ENCODE results near the gene PHACTR3.
"Not testable (repeated sequence)": the region's sequence is repeated elsewhere in the genome, so short reads cannot be mapped to it uniquely, and the experiment has no call there.

PHACTR3 gene

DNA sequence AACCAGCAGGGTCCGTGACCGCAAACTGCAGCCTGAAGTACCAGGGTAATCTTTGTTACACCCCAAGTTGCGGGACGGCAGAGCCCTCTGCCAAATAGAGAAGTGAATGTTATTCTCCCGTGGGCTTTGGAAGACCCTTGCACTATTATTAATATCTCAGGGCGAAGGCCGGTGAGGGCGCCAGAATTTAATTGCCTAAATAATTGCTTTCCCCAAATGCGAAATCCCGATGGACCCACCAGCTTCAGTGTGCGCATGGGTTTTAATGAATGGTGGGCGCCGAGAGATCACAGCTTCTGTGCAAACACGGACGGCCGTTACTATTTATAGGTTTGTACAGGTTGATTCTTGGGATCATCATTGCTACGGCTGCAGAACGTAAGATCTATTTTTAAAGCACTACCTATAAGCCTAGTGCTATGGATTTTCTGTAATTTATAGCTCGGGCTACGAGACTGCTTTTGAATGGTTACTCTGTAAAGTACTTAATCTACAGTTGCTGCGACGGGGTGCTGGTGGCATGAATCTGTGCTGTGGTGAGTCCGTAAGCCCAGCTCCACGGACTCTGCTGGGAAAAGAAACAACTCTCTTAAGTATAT, 15.2 kb upstream of the PHACTR3 start:
- no peak for DNase-seq (ENCODE audit: low spot score)

DNA sequence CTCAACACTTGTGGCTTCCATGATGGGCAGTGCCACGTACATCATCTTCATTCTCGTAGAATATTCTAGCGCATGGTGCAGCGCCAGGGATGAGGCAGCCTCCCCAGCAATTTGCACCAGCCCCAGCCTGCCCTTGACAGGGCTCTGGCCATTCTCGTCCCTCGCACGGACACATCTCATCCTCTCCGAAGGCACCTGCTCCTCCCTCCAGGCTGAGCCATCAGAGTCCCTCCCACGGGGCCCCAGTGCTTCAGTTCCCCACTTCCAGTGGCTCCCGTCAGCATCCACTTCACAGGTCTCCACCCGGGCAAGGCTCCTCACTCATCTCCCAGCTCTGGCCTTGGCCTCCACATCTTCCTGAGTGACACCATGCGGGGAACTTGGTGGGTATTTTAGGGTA, 13.3 kb upstream of the PHACTR3 start:
- no peak for DNase-seq (ENCODE audit: low spot score)

DNA sequence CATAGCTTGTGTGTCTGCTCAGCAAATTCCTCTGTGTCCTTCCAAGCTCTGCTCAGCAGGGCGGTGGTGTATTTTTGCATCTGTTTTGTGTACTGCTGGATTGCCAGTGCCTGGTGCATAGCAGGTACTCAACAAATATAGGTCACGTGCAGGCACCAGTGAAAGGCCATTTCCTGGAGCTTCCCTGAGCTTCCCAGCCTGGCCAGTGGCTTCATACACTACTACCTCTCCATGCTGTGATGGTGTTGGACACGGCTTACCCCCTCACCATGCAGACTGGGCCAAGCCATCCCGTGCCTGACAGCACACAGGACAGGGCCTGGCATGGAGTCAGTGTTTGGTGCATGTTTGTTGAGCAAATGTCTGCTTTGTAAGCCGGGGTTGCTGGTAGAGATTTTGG, 7.7 kb upstream of the PHACTR3 start:
- DNase-seq (ENCODE audit: low spot score) = no peak

DNA sequence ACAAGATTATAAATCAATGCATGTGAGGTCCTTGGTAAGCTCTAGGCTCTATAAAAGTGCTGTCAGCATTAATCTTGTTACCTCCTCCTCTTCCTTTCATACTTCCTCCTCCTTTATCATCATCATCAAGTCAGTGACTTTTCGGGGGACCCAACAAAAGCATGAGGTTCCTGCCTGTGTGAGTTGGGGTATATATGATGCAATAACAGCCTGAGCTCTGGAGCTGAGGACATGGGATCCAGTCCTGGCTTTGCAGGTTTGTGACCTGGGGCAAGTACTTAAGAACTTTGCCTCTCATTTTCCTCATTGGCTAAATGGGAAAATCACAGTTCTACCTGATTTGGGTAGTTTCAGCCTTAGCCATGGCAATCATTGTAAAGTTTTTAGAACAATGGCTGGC, 7.1 kb upstream of the PHACTR3 start:
- no peak for DNase-seq (ENCODE audit: low spot score)

DNA sequence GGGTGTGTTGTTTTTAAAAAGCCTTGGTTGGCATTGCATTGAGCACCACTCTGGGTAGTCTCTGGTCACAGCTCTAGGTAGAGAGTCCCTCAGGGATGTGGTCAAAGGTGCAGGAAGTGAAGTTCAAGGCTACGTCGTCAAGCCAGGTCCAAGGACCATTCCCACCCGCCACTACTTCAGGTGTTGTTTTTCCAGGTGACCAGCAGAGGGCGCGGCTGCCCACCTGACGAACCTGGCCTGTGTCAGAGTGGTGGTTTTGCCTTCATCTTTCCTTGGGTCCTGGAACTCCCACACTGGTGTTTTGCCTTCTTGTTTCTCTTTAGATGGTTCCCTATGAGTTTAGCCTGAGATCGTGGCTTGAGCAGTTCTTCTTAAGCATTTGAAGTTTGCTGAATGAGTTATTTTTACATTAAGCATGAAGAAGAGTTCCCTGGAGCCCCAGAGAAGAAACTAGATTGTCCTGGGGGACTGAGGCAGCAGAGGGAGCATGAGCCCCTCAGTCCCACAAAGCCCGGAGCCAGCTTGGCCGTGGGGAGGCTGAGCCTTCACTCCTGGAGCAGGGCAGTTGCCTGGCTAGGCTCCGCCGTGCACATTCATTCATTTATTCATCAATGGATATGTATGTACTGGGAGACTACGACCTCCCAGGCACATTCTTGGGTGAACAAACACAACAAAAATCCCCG, 5.6 kb upstream of the PHACTR3 start:
- no peak for DNase-seq (ENCODE audit: low spot score)

DNA sequence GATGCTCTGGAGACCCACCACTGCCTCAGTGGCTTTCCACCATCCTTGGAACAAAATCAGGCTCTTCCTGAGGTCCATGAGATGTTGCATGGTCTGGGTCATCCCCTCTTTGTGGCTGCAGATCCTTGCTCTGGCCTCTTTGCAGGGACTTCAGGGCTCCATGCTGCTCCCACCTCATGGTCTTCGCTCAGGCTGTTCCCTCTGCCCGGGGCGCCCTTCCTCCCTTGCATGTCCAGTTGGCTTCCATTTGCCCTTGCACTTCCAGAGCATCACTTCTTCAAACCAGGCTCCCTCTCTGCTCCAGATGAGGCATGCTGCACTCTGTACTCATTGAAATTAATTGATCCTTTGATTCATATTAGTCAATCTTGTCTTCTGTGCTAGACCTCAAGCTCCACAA, 4.4 kb upstream of the PHACTR3 start:
- no peak for DNase-seq (ENCODE audit: low spot score)

DNA sequence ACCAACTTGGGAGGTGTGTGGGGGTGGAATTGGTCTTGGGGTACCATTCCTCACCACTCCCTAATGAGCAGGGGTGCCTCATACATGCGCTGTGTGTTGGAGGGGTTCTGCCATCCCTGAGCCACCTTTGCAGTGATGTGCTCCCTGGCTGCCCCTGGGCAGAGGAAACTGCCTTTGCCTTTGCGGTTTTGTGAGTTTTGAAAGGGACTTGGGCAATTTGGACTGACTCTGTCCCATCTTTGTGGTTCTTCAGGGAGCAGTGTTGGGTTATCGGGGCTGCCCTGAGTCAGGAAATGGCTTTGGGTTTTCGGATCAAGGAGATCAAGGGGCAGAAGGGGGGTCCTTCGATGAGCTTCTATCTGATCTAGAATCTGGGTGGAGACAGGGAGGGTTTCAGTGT, 3.9 kb upstream of the PHACTR3 start:
- DNase-seq (ENCODE audit: low spot score) = no peak

DNA sequence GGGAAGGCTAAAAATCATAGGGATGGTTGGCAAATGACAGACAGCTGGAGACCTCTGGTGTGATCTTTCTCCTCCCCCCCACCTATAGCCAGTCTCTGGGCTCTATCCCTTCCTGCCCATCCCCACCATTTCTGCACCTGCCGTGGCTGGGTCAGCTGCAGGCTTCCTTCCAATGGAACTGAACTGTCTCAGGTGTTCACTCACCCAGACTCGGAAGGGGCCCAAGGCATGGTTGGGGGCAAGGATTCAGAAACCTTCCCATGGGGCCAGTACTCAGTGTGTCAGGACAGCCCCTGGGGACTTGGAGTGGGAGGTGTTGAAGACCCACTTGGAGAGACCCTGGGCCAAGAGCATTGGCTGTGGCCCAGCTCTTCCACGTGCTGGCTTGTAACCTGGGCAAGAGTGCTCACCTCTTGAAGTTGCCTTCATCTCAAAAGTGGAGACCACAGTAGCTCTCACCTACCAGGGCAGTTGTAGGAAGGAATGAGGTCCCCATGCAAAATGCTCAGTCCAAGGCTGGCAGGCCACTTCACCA, 1.7 kb upstream of the PHACTR3 start:
- no peak for DNase-seq (ENCODE audit: low spot score)

DNA sequence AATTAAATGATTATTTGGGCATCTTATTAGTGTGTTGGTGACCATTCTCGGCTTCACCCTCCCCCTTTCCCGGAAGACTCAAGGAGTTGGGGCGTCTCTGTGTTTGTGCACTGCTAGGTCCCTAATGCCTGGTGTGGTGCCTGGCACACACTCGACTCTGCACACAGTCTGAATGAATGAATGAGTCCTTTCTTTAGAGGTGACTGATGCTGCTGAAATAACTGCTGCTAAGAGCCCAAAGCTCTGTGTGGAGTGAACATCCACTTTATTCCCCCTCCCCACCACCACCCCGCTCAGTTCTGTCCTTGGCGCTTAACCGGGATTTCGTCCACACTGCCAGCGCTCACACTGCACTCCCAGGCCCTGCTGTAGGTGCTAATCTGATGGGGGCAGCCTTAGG, 1.2 kb upstream of the PHACTR3 start:
- DNase-seq (ENCODE audit: low spot score) = no peak

DNA sequence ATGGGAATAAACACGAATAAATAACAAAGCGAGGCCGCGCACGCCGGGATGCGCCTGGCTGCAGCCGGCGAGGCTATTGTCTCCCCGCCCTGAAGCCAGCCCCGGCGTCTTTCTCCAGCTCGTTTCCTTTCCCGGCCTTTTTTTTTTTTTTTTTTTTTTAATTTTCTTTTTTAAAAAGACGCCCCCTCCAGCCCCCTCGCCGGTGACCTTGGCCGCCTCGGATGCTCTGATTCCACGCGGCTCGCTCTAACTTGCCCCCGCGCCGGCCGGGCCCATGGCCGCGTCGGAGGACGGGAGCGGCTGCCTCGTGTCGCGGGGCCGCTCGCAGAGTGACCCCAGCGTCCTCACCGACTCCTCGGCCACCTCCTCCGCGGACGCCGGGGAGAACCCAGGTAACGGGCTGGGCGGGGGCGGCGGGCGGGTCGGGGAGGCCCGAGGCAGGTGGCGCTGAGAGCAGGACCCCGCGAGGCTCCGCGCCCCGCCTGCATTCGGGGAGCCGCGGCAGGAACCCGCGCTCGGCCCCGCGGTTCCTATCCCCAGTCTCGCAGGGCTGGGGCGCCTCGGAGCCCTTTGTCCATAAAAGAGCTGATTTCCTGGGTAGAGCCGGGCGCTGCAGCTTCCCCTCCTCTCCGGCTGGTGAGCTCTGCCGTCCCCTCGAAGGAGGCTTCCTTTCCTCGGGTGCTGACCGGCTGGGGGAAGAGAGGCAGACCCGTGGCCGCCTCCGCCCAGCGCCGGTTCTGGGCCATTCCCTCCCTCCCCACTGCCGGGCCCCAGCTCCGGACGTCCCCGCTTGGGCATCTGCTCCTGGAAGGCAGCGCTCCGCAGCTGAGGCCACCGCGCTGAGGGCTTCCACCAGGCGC, 631 bp downstream of the PHACTR3 start:
- no peak for DNase-seq (ENCODE audit: low spot score)

DNA sequence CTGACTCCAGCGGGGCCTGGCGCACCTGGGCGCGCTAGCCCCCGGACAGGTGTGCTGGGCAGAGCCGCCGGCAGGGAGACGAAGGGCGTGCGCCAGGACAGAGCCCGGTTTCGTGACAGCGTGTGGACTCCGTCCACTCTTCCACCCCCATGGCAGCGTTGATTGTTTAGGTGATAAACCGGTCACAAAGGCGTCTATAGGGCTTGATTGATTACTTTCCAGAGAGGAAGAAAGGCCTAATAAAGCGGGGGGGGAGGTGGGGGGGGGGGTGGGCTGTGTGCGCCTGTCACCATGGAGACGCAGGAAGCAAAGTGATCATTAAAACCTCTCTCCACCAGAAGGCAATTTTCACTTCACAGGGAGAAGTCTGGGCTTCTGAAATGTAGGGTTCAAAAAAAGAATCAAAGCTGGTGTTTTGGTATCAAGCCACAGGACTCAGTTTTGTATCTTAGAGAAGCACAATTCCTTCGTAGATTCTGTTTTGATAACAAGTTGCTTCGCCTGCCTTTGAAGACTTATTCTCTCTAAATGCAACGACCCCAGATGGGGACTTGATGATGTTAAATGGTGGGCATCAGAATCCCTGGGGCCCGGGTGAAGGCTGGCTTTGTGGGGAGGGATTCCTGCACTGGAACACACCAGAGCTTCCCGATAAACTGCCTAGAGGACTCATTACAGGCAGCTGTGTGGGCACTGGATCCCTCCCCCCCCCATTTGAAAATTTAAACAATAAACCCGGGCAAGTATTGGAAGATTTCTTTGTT, 1.4 kb downstream of the PHACTR3 start:
- no peak for DNase-seq (ENCODE audit: low spot score)

DNA sequence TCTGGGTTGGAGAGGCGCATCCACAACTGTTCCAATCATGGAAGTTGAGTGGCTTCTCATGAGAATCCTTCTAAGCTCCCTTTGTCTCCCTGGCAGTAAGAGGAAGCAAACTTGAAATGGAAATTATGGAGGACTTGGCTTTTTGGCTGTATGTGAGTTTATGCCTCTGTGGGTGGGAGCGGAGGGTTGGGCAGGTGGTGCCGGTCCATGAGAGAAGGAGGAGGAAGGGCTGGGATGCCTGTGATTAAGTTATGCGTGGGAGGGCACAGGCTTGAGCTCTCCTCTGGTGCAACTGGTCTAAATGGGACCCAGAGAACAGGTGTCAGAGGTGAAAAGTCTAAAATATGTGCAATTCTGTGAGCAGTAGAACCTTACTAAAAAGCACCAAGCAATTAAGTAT, 2.2 kb downstream of the PHACTR3 start:
- DNase-seq (ENCODE audit: low spot score) = no peak

DNA sequence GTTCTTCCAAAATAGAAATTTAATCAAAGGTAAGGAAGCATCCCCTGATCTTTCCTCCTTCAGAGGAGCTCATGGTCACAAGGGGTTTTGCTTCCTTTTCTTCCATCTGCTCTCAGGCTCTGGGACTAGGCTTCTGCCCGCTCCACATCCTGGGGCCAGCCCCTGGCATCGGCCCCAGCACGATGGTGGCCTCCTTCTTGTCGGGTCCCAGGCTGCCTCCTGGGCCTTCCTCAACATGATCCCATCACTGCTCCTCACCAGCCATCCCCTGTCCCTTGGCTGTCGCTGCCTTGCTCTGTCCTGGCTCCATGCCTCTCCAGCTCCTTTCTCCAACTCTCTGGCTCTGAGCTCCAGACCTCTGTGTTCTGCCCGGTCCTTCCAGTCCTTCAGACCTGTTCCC, 4.1 kb downstream of the PHACTR3 start:
- no peak for DNase-seq (ENCODE audit: low spot score)

DNA sequence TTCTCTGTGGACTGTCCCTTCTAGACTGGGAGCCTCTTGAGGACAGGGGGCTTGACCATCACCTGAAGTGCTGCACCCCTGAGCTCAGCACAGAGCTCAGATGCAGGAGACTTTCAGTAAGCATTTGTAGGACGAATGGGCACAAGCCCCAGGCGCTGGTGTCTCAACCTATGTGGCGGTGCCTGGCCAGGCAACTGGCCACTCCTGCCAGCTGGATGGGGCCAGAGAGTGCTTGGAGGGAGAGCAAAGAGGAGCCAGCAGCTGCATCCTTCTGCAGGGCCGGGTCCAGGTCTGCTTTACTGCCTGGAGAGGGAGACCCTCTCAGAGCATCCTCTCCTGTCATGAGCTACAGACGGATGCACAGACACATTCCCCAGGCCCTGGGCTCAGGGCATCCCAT, 4.5 kb downstream of the PHACTR3 start:
- no peak for DNase-seq (ENCODE audit: low spot score)

DNA sequence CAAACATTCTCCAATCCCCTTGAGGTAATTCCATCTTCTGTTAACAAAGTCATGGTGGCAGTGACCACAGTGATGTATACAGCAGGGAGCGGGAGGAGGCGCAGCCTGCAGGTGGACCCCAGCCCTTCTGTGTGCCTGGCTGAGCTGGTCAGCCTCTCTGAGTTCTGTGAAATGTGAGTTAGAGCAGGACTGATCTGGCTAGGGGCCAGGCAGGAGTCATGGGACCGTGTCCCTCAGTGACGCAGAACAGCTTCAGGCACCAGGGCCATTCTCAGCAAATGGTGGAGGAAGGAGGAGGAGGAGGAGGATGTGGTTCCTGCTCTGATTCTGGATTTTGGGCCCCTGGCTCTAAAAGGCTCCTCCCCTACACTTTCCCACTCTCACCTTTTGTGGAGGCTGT, 6.9 kb downstream of the PHACTR3 start:
- DNase-seq (ENCODE audit: low spot score) = no peak

DNA sequence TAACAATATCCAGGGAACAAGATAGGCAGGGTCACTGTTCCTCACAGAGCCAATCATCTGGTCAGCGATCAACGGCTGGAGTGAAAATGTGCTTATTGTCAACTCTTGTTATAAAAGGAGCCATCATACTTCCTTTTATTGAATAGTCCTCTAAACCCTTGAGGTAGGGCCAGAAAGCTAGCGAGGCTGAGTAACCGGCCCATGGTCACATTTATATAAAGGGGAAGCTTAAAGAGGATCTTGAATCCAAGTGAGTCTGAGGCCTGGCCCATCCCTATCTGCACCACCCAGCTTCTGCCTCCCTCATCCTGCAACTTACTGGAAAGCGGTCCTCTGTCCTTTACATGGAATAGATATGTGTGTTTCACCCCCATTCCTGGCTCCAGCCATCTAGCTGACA, 9.5 kb downstream of the PHACTR3 start:
- DNase-seq (ENCODE audit: low spot score) = no peak

DNA sequence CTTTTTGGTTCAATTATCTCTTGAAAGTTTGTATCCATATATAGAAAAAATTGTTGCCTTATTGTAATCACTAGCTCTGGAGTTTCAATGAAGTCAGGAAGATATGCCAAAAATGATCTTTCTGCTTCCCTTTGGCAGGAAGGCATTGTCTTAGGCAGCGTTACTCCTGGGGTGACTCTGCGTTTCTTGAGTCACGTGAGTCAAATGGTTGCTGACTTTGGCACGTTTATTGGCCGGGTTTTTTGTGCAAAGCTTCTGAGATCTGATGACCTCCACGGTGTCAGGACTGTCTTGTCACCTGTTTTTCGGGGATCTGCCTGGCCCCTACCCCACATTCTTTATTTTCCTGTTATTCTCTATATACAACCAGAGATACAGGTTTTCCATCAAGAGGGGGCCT, 10.4 kb downstream of the PHACTR3 start:
- DNase-seq (ENCODE audit: low spot score) = no peak

DNA sequence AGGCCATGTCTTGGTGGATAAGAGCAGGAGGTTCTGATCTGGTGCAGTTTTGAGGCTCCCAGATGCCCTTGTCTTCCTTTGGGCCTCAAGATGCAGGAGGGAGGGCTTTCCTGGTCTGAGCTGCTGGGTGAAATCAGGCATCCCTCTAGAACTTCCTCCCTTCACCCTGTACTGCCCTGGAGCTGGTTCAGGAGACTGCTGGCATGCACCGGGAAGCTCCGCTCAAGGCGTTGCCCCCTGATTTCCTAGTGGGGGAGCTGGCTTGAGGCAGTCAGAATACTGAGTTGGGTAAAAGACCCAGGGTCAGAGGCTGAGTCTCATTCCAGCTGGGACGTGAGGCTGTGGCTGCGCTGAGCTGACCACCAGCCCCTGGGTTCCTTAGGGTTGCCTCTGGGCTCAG, 12.0 kb downstream of the PHACTR3 start:
- no peak for DNase-seq (ENCODE audit: low spot score)

DNA sequence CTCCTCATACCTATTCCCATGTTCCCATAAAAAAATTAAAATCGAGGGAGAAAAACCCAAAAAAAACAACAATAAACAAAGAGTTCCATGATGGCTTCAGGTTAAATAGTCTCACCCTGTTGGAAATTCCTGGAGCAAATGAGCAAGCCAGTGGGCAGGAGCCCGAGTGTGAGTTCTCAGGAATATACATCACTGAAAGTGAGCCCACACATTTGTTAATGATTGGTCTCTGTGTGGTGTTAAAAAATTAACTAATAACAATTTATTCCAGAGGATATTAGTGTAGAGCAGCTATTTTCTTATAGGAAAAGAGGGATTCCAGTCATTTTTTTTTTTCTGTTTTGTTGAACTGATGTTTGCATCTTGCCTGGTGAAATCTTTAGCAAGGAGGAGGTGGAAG, 12.9 kb downstream of the PHACTR3 start:
- DNase-seq (ENCODE audit: low spot score) = no peak

DNA sequence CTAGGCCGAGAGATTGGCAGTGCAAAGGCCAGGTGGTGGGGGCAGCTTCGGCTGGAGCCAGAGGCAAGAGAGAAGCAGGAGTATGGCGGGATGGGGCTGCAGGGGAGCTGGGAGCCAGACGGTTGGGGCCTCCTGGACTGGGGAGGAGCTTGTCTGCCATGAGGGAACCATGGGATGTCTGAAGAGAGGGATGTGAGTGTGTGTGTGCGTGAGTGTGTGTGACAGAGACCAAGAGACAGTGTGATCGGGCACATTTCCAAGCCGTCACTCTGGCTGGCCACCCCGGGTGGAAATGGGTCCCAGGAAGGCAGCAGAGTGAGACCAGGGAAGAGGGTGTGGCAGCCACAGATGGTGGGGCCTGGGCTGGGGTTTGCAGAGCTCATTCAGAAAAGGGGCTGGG, 13.8 kb downstream of the PHACTR3 start:
- DNase-seq (ENCODE audit: low spot score) = no peak

DNA sequence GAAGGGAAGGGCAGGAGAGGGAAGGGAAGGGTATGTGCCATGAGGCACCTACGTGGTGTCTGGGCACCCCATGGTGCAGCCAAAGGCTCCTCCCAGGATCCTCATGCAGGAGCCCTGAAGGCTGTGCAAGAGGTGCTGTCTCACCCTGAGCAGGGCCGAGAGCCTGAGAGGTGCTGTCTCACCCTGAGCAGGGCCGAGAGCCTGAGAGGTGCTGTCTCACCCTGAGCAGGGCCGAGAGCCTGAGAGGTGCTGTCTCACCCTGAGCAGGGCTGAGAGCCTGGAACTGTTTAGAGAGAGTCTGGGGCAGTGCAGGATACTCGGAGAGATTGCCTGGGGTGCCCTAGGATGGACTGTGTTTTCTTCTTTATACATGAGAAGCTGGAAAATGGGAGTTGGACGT, 14.2 kb downstream of the PHACTR3 start:
- DNase-seq (ENCODE audit: low spot score) = not testable (repeated sequence)

DNA sequence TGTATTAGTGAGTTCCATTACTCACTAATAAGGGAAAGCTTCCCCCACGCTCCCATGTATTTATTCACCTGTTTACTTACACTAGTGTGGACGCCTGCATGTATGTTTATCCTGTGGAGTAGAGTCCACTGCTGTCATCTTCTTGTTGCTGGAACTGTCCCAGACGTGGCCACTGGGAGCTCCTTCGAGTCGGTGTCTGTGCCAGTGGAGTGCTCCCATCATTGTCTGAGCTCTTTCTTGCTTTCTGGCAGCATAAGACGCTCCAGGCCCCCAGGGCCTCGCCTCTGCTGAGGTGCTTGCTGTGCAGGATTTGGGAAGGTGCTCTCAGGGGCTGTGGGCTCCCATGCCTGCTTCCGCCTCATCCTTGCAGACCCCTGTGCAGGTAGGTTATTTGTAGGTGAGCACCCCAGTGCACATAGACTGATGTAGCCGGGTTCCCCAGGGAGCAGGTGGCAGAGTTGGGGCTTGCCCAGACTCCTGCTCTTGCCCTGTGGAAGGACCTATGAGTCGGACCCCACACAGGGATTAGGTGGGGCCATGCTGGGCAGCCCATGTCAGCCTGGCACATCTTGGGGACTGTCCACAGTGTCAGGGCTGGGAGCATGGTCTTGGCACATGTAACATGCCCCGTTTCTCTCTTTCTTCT, 16.6 kb downstream of the PHACTR3 start:
- no peak for DNase-seq (ENCODE audit: low spot score)
